OCI-LY7 (cell line): ENCODE results near the gene PUM1. TPM values are rescaled to one million over a fixed set of nuclear protein-coding genes. Genes with fewer than 3 reads are reported as not detected.

Experiments used
- BruUV-seq: library from RNA; stranded (reverse); fragments of 400-500 nt; replicated peaks from 2 replicates; lab custom pipeline; 2021; lab: Mats Ljungman, UMichigan
- CTCF ChIA-PET: fragments of 300-600 bp; sonication (Branson Sonifier 250); formaldehyde crosslinking; loops from one replicate; lab custom pipeline; 2022; ENCODE audit warnings: antibody characterized with exemption; ENCODE audit not compliant: unreplicated experiment; lab: Charles Lee
- POLR2A ChIA-PET: fragments of 300-600 bp; sonication (Branson Sonifier 250); formaldehyde crosslinking; loops from one replicate; lab custom pipeline; 2022; ENCODE audit warnings: antibody characterized with exemption; lab: Charles Lee
- DNase-seq: peaks from one replicate; pipeline ENCODE4 v3.0.0-alpha.2; 2015; ENCODE audit warnings: low spot score
- H2AFZ ChIP-seq: fragments of 200-600 bp; sonication (generic), shearing (Covaris generic); 2 replicates; pipeline ENCODE4 v1.6.1; 2014; ENCODE audit warnings: mild to moderate bottlenecking, antibody characterized with exemption, low read length, moderate library complexity
- H3K27ac ChIP-seq: fragments of 200-600 bp; sonication (generic); 2 replicates; pipeline ENCODE4 v1.5.1; 2014; ENCODE audit warnings: mixed run types, low read depth, mild to moderate bottlenecking, moderate library complexity, low read length, inconsistent platforms; ENCODE audit not compliant: poor library complexity, severe bottlenecking
- H3K36me3 ChIP-seq: fragments of 200-600 bp; sonication (generic); 2 replicates; pipeline ENCODE4 v1.6.1; 2014; ENCODE audit warnings: mild to moderate bottlenecking, antibody characterized with exemption, low read length, moderate library complexity, mixed read lengths; ENCODE audit not compliant: insufficient read depth
- H3K4me1 ChIP-seq: fragments of 200-600 bp; sonication (generic); 2 replicates; pipeline ENCODE4 v1.5.1; 2014; ENCODE audit warnings: mild to moderate bottlenecking, low read length; ENCODE audit not compliant: insufficient read depth, poor library complexity, severe bottlenecking
- H3K4me2 ChIP-seq: fragments of 200-600 bp; sonication (generic); 2 replicates; pipeline ENCODE4 v1.6.1; 2014; ENCODE audit warnings: mild to moderate bottlenecking, low read length
- H3K4me3 ChIP-seq: fragments of 200-600 bp; sonication (generic); 2 replicates; pipeline ENCODE4 v1.5.1; 2014; ENCODE audit warnings: mild to moderate bottlenecking, low read depth, low read length; ENCODE audit not compliant: poor library complexity, severe bottlenecking
- H3K79me2 ChIP-seq: fragments of 200-600 bp; sonication (generic); 2 replicates; pipeline ENCODE4 v1.6.1; 2016; ENCODE audit warnings: low read depth, mild to moderate bottlenecking, low read length, moderate library complexity, mixed read lengths; ENCODE audit not compliant: insufficient read depth
- H3K9me2 ChIP-seq: fragments of 200-600 bp; sonication (generic); 2 replicates; pipeline ENCODE4 v1.6.1; 2016; ENCODE audit warnings: mild to moderate bottlenecking, low read length, mixed read lengths; ENCODE audit not compliant: insufficient read depth
- H3K9me3 ChIP-seq: fragments of 200-600 bp; sonication (generic); 2 replicates; pipeline ENCODE4 v1.6.1; 2014; ENCODE audit warnings: mild to moderate bottlenecking, mixed run types, low read length, mixed read lengths
- H4K20me1 ChIP-seq: fragments of 200-600 bp; sonication (generic); 2 replicates; pipeline ENCODE4 v1.6.1; 2014; ENCODE audit warnings: mild to moderate bottlenecking, antibody characterized with exemption, low read length, moderate library complexity, mixed read lengths; ENCODE audit not compliant: insufficient read depth
- EZH2phosphoT487 ChIP-seq: fragments of 200-600 bp; sonication (generic); IDR thresholded peaks from 2 replicates; pipeline ENCODE4 v1.6.1; 2018; ENCODE audit warnings: low read depth, borderline replicate concordance, mild to moderate bottlenecking, mixed run types, antibody characterized with exemption, low read length, moderate library complexity, mixed read lengths
- intact Hi-C: fragments of 100-400 bp; cut with micrococcal nuclease; formaldehyde crosslinking; loops from one replicate; pipeline ENCODE4 v1.10.0; 2022; ENCODE audit not compliant: unreplicated experiment
- total RNA-seq, 2 experiments: library from RNA; depleted of rRNA in 1 of 2; stranded (reverse); fragments of >200 nt in 1 of 2; shearing (Covaris generic) in 1 of 2; gene quantifications; 2 replicates each; pipeline ENCODE4 v1.2.3, GENCODE V29; 2014 to 2022
- TF ChIP-seq, protein P1 (sequence below): fragments of 200-600 bp; sonication (generic); conservative IDR thresholded peaks from 2 replicates; pipeline ENCODE4 v1.5.1; 2014; ENCODE audit warnings: mild to moderate bottlenecking, antibody characterized with exemption, low read length, moderate library complexity, mixed read lengths

Gene PUM1
- total RNA-seq, 2 experiments from 2014 or later: 52.0 to 97.5 TPM

DNA sequence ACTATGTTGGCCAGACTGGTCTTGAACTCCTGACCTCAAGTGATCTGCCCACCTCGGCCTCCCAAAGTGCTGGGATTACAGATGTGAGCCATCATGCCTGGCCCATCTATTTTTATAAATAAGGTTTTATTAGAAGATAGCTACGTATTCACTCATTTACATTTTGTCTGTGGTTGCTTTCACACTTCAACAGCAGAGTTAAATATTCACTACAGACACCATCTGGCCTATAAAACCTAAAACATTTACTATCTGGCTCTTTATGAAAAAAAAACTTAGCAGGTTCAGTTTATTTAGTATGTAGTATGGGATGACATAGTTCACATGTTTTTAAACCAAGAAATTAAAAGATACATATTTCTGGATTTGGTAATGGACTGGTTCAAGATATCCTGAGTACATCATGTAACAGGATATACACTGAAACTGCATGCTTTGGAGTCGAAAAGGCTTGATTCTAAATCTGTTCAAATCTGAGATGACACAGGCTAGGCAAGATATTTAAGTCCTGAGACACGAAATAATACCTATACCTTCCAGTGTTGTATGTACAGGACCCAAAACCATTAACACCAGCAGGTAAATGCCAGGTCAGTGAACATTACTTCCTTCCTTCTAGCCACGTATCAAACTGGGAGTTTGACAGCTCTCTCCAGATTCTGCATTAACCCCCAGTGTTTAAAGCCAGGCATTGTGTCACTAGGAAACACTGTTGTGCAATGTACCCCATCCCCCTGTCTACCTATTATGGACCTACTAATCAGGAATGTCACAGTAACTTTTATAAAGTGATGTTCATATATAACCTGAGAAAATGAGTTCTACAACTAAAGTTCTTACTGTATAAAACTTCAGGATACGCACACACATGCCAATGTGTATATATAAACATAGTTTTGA lies 102.7 kb downstream of the PUM1 start:
- Histone ChIP-seq H3K27ac (no peak overlapping the region), H3K4me2 (no peak overlapping the region), H3K4me1 (no peaks in the 10 kb centered on the region), H3K79me2 (peaks cover 8% of the 10 kb centered on the region; the same call in 1 of the 2 replicates), H4K20me1 (no peaks in the 10 kb centered on the region), H3K36me3 (peaks cover 96% of the 10 kb centered on the region), H2AFZ (no peak overlapping the region), H3K9me3 (no peaks in the 10 kb centered on the region), H3K9me2 (no peaks in the 10 kb centered on the region), H3K4me3 (no peak overlapping the region)
- no TSS peak for BruUV-seq
- TF ChIP-seq, protein P1, sequence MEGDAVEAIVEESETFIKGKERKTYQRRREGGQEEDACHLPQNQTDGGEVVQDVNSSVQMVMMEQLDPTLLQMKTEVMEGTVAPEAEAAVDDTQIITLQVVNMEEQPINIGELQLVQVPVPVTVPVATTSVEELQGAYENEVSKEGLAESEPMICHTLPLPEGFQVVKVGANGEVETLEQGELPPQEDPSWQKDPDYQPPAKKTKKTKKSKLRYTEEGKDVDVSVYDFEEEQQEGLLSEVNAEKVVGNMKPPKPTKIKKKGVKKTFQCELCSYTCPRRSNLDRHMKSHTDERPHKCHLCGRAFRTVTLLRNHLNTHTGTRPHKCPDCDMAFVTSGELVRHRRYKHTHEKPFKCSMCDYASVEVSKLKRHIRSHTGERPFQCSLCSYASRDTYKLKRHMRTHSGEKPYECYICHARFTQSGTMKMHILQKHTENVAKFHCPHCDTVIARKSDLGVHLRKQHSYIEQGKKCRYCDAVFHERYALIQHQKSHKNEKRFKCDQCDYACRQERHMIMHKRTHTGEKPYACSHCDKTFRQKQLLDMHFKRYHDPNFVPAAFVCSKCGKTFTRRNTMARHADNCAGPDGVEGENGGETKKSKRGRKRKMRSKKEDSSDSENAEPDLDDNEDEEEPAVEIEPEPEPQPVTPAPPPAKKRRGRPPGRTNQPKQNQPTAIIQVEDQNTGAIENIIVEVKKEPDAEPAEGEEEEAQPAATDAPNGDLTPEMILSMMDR: no peak
- no peak for TF ChIP-seq EZH2phosphoT487
- CTCF ChIA-PET: no interaction called here
- POLR2A ChIA-PET: no interaction called here
- DNase-seq: no peak
- intact Hi-C loops: loop anchor here (5.0 kb wide), 1 partner anchor 49 kb away; no protein-coding TSS in a partner anchor

DNA sequence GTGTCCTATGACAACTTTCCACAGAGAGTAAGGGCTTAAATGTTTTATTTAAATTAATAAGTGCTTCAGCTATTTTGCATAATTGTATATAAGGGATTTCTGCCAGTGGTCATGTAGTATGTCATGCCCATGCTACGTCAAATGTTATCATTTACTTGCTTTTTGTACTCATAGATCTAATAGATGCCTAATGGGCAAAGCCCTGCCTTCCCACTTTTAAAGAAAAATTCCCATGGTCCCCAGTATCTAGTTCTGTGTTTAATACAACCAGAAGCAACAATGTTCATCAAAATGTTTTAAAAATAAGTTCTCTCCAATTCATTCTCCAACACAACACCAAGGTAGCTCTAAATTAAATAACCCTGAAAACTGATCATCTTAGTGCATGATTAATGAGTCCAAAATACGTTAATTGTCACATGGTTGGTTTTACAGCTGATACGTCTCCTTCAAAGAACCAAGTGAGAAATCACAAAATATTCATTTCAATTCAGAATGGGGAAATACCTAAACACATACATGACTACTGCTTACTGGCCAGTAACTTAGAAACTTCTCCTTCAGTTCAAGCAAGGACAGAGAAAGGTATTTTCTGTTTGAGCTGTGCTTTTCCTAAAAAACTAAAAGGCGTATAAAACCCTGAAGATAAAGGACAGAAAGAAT lies 107.8 kb downstream of the PUM1 start:
- POLR2A ChIA-PET: interaction anchor here (0.8 to 1.0 kb wide), 3 partner anchors 9 to 26 kb away, joined by 3 to 6 read pairs (median 3); no protein-coding TSS in a partner anchor
- peaks cover 94% of the 10 kb centered on the region for H3K36me3 ChIP-seq

More for the DNA sequence above, 107.8 kb downstream of the PUM1 start:
- no peaks in the 10 kb centered on the region for H4K20me1 ChIP-seq
- no peak overlapping the region for H2AFZ ChIP-seq
- H3K4me3 ChIP-seq: no peak overlapping the region
- TF ChIP-seq, protein P1: no peak
- no peak for TF ChIP-seq EZH2phosphoT487
- H3K79me2 ChIP-seq: peaks cover 23% of the 10 kb centered on the region; the same call in 1 of the 2 replicates
- intact Hi-C loops: no loop called here
- no peaks in the 10 kb centered on the region for H3K9me3 ChIP-seq
- H3K9me2 ChIP-seq: no peaks in the 10 kb centered on the region
- CTCF ChIA-PET: no interaction called here
- no peak overlapping the region for H3K4me2 ChIP-seq
- no peaks in the 10 kb centered on the region for H3K4me1 ChIP-seq
- no peak for DNase-seq
- no peak overlapping the region for H3K27ac ChIP-seq
- no TSS peak for BruUV-seq
